Loucy (cell line): ENCODE data around the gene ASTN2.

Experiments
- CTCF ChIP-seq: fragments of 200-600 bp; sonication (generic); conservative IDR thresholded peaks from 2 replicates; pipeline ENCODE4 v1.5.1; 2014; ENCODE audit warnings: mild to moderate bottlenecking, antibody characterized with exemption, low read length
- EZH2phosphoT487 ChIP-seq: fragments of 200-600 bp; IDR thresholded peaks from 2 replicates; pipeline ENCODE4 v1.6.1; 2018; ENCODE audit warnings: antibody characterized with exemption, mild to moderate bottlenecking, moderate library complexity, borderline replicate concordance

- TF ChIP-seq CTCF (no peak), EZH2phosphoT487 (no peak)
Measured at GRCh38 chr9:117424291-117424690, 9.4 kb upstream of the ASTN2 start.
